ENCODE results near the gene RAF1. TPM values are rescaled to one million over a fixed set of nuclear protein-coding genes. Genes with fewer than 3 reads are reported as not detected.
A peak's percentile ranks its signal among the peaks of the same experiment; 100 is the strongest.
"Not testable (repeated sequence)": the region's sequence is repeated elsewhere in the genome, so short reads cannot be mapped to it uniquely, and the experiment has no call there.

RAF1 gene
- total RNA-seq, 4 donors from 2014 or later, result 73.2 to 107 (median 84.2) TPM

DNA sequence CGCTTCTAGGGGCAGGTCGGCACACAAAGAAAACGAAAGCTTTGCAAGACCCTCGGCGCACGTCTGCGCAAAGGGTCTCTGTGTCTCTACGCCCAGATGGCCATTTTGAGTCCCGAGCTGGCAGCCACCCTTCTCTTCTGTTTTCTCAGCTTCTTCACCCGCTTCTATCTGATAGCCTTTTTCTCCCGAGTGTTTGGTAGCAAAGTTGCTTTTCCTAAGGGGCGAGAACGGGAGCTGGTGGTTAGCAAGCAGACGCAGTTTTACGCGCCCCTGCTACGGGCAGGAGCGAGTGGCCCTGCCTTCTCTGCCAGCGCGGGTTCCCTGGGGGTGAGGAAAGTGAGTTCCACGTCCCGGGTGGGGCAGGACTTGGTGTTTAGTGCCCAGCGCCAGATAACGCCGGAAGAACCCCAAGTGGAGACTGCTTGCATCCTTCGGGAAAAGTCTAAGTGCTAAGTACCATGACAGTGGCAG lies 110.0 kb downstream of the RAF1 start:
- Histone ChIP-seq H3K9me3 (no peaks in the 10 kb centered on the region), H3K27ac (peak overlapping the region in 3 of 4 donors; percentile 6 to 42 (median 16)), H3K4me1 (peaks cover 0 to 43% (median 21%) of the 10 kb centered on the region in 3 donors), H3K4me3 (peak overlapping the region; percentile 23 to 65 (median 42)), H3K36me3 (no peaks in the 10 kb centered on the region), H3K27me3 (peaks cover 0 to 46% (median 1%) of the 10 kb centered on the region in 4 donors)
- no peak for DNase-seq
- intact Hi-C loops (cut with DNase I), result no loop called here
- 3 to 10% methylated on average over 11 to 17 of the region's 26 CpGs for WGBS, 2 donors
- TF ChIP-seq, protein P1, sequence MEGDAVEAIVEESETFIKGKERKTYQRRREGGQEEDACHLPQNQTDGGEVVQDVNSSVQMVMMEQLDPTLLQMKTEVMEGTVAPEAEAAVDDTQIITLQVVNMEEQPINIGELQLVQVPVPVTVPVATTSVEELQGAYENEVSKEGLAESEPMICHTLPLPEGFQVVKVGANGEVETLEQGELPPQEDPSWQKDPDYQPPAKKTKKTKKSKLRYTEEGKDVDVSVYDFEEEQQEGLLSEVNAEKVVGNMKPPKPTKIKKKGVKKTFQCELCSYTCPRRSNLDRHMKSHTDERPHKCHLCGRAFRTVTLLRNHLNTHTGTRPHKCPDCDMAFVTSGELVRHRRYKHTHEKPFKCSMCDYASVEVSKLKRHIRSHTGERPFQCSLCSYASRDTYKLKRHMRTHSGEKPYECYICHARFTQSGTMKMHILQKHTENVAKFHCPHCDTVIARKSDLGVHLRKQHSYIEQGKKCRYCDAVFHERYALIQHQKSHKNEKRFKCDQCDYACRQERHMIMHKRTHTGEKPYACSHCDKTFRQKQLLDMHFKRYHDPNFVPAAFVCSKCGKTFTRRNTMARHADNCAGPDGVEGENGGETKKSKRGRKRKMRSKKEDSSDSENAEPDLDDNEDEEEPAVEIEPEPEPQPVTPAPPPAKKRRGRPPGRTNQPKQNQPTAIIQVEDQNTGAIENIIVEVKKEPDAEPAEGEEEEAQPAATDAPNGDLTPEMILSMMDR (IDR thresholded peaks at IDR 0.05), result no peak
- TF ChIP-seq POLR2A (IDR thresholded peaks at IDR 0.05), result no peak

DNA sequence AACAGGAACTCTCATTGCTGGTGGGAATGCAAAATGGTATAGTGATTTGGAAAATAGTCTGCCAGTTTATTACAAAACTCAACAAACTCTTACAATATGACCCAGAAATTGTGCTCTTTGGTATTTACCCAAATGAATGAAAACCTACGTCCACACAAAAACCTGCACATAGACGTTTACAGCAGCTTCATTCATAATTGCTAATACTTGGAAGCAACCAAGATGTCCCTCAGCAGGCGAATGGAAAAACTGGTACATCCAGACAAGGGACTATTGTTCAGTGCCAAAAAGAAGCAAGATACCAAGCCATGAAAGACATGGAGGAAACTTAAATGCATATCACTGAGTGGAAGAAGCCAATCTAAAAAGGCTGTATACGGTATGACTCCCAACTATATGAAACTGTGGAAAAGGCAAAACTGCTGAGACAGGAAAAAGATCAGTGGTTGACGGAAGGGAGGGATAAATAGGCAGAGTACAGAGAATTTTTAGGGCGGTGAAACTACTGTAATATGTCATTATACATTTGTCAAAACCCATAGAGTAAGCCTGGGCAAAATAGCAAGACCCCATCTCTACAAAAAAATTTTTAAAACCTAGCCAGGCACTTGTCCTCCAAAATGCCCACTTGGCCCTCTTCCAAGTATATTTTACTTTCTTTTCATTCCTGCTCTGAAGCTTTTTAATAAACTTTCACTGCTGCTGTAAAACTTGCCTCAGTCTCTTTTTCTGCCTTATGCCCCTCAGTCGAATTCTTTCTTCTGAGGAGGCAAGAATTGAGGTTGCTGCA lies 113.8 kb downstream of the RAF1 start:
- H3K9me3 ChIP-seq, result no peaks in the 10 kb centered on the region
- H3K27me3 ChIP-seq, result peaks cover 0 to 45% (median 1%) of the 10 kb centered on the region in 4 donors
- no peak overlapping the region for H3K4me3 ChIP-seq
- H3K4me1 ChIP-seq, result peaks cover 0 to 25% (median 5%) of the 10 kb centered on the region in 3 donors
- WGBS, 2 donors, result 55 to 64% methylated on average over 7 of the region's 7 CpGs
- DNase-seq, result no peak
- intact Hi-C loops (cut with DNase I), result no loop called here
- no peaks in the 10 kb centered on the region for H3K36me3 ChIP-seq
- TF ChIP-seq POLR2A (IDR thresholded peaks at IDR 0.05), result no peak
- TF ChIP-seq, protein P1 (IDR thresholded peaks at IDR 0.05), result no peak
- H3K27ac ChIP-seq, result no peak overlapping the region

DNA sequence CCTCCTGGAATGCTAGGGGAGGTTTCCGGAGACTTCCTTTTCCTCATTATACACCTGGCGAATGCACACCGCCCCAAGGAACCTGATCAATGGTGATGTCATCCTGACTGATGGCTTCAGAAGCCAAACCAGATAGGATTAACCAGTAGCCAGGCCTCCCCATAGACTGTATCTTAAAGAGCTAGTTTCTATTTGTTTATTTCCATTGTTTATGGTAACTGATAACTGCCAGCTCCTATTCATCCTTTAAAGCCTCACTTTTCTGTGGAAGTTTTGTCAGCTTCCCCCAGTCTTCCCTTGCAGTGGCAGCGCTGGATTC lies 118.5 kb downstream of the RAF1 start, which contains the start of gene MKRN2OS:
TSS of gene MKRN2OS (minus strand) at position 27 of the 319 bp plus-strand sequence. CDS start 35 bp downstream, outside the sequence.
- Histone ChIP-seq H3K4me3 (peak within 1 kb of the TSS; percentile 33 to 57 (median 44)), H3K4me1 (peaks cover 0 to 24% (median 0%) of the 10 kb centered on the region in 3 donors), H3K27me3 (peaks cover 0 to 1% (median 0%) of the 10 kb centered on the region in 4 donors), H3K9me3 (no peaks in the 10 kb centered on the region), H3K36me3 (peaks cover 0 to 13% (median 1%) of the 10 kb centered on the region in 3 donors), H3K27ac (peak within 1 kb of the TSS; percentile 24 to 76 (median 63))
- TF ChIP-seq, protein P1 (IDR thresholded peaks at IDR 0.05), result peak in 1 of 6 experiments; percentile 18
- peak in 1 of 4 donors; percentile 20 for TF ChIP-seq POLR2A (IDR thresholded peaks at IDR 0.05)
- intact Hi-C loops (cut with DNase I), result no loop called here
- no peak for DNase-seq
- WGBS, 2 donors, result 31 to 48% methylated on average over 4 of the region's 4 CpGs

DNA sequence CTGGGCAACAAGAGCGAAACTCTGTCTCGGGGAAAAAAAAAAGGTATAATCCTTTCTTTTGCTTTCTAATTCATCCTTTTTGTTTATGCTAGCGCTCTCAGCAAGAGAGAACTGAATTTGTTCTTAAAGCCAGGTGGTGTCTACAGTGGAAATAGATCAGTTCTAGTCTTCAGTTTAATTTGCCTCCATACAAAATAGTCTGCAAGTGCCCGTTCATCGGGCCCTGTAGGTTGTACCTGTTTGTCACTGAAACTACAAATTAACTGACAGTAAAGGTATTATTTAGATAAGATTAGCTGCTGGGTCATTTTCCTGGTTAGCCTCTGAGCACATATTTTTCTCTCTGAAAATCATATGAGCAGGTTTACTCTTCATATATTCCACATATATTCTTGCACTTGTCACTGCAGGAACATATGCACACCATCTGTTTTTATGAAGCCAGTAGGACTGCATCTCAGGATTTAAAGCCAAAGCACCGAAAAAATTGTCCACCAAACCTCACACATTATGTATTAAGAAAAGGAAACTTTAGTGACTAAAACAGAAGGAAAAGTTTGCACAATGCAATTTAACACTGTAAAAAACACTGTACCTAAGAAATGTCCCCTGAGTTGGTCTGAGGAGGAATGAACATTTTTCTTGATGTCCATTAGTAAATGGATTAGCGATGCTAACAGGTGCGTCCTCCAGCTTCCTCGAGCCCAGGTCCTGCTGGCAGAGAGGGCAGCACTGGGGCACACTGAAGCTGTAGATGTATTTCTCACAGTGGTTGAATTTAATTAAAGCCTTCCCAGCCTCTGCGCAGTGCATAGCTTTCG lies 119.1 kb downstream of the RAF1 start:
- no peaks in the 10 kb centered on the region for H3K9me3 ChIP-seq
- intact Hi-C loops (cut with DNase I), result no loop called here
- peaks cover 0 to 19% (median 6%) of the 10 kb centered on the region in 3 donors for H3K36me3 ChIP-seq
- H3K4me3 ChIP-seq, result peak overlapping the region; percentile 33 to 57 (median 44)
- peak overlapping the region; percentile 24 to 76 (median 63) for H3K27ac ChIP-seq
- H3K4me1 ChIP-seq, result peaks cover 0 to 18% (median 0%) of the 10 kb centered on the region in 3 donors
- WGBS, 2 donors, result 30 to 50% methylated on average over 11 of the region's 11 CpGs
- TF ChIP-seq POLR2A (IDR thresholded peaks at IDR 0.05), result no peak
- TF ChIP-seq, protein P1 (IDR thresholded peaks at IDR 0.05), result peak in 1 of 6 experiments; percentile 3
- H3K27me3 ChIP-seq, result no peaks in the 10 kb centered on the region
- no peak for DNase-seq

DNA sequence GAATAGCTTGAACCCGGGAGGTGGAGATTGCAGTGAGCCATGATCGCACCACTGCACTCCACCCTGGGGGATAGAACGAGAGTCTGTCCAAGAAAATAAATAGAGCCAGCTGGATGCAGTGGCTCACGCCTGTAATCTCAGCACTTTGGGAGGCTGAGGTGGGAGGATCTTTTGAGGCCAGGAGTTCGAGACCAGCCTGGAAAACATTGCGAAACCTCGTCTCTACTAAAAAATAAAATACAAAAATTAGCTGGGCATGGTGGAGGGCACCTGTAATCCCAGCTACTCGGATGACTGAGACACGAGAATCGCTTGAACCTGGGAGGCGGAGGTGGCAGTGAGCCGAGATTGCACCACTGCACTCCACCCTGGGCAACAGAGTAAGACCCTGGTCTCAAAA lies 120.4 kb downstream of the RAF1 start:
- peaks cover 0 to 28% (median 6%) of the 10 kb centered on the region in 3 donors for H3K36me3 ChIP-seq
- peaks cover 0 to 16% (median 0%) of the 10 kb centered on the region in 3 donors for H3K4me1 ChIP-seq
- H3K27me3 ChIP-seq; H3K27ac ChIP-seq; intact Hi-C loops (cut with DNase I); H3K4me3 ChIP-seq; DNase-seq; H3K9me3 ChIP-seq: not testable (repeated sequence)
- WGBS, 2 donors, result 84 to 88% methylated on average over 12 of the region's 12 CpGs
